Ishikawa (cell line): Measurements from ENCODE around the gene MPST.

ENCODE experiments used
- RAD21 ChIP-seq: IDR thresholded peaks from 2 replicates; pipeline ENCODE4 v1.6.1; 2012; ENCODE audit warnings: low read depth
- USF1 ChIP-seq: IDR thresholded peaks from 2 replicates; pipeline ENCODE4 v1.6.1; 2012

- TF ChIP-seq USF1: no peak
- TF ChIP-seq RAD21: no peak
These were observed 42.8 kb downstream of the MPST start for GRCh38 chr22:37062376-37062675.
